Measurements from ENCODE around the gene ERBB2. TPM values are rescaled to one million over a fixed set of nuclear protein-coding genes. Genes with fewer than 3 reads are reported as not detected.
A peak's percentile ranks its signal among the peaks of the same experiment; 100 is the strongest.

ERBB2 gene
- total RNA-seq, 1 donor from 2014 or later, result 84.4 TPM

- intact Hi-C loops (cut with DNase I), result no loop called here
These were observed 24.3 kb upstream of the ERBB2 start for GRCh38 chr17:39675390-39676082.

GRCh38 chr17:39676198-39676819 is 23.6 kb upstream of the ERBB2 start:
- intact Hi-C loops (cut with DNase I), result no loop called here
- DNase-seq (ENCODE audit: low spot score), result no peak

More at GRCh38 chr17:39675390-39676082, 24.3 kb upstream of the ERBB2 start:
- DNase-seq (ENCODE audit: low spot score), result no peak

GRCh38 chr17:39677072-39677471 is 22.8 kb upstream of the ERBB2 start:
- intact Hi-C loops (cut with DNase I), result no loop called here
- no peak for DNase-seq (ENCODE audit: low spot score)

- intact Hi-C loops (cut with DNase I), result loop anchor here (2.0 kb wide), 1 partner anchor 13 kb away; the partner anchor contains the start of gene TCAP
- DNase-seq (ENCODE audit: low spot score), result no peak
These were observed 22.1 kb upstream of the ERBB2 start for GRCh38 chr17:39677542-39678339.

- no peak for DNase-seq (ENCODE audit: low spot score)
- intact Hi-C loops (cut with DNase I), result loop anchor here (2.0 kb wide), 1 partner anchor 14 kb away; the partner anchor contains the start of gene TCAP
These were observed 21.3 kb upstream of the ERBB2 start for GRCh38 chr17:39678340-39679116.

GRCh38 chr17:39679521-39680192 is 20.2 kb upstream of the ERBB2 start:
- DNase-seq (ENCODE audit: low spot score), result no peak
- intact Hi-C loops (cut with DNase I), result loop anchor here (2.0 kb wide), 1 partner anchor 15 kb away; the partner anchor contains the start of gene TCAP

- no peak for DNase-seq (ENCODE audit: low spot score)
- intact Hi-C loops (cut with DNase I), result no loop called here
These were observed 16.4 kb upstream of the ERBB2 start for GRCh38 chr17:39683295-39683939.

- intact Hi-C loops (cut with DNase I), result no loop called here
- no peak for DNase-seq (ENCODE audit: low spot score)
These were observed 15.3 kb upstream of the ERBB2 start for GRCh38 chr17:39684369-39685192.

- intact Hi-C loops (cut with DNase I), result no loop called here
- DNase-seq (ENCODE audit: low spot score), result no peak
These were observed 12.7 kb upstream of the ERBB2 start for GRCh38 chr17:39687101-39687545.

- peak; percentile 87 for DNase-seq (ENCODE audit: low spot score)
- intact Hi-C loops (cut with DNase I), result no loop called here
These were observed 12.1 kb upstream of the ERBB2 start, which contains the start of gene PGAP3 for GRCh38 chr17:39687546-39688474. Gene PGAP3, minus strand, starts transcription at chr17:39688057. Its CDS starts 43 bp downstream, at chr17:39688014.

- intact Hi-C loops (cut with DNase I), result no loop called here
These were observed 11.4 kb upstream of the ERBB2 start for GRCh38 chr17:39688475-39688835.

GRCh38 chr17:39688945-39689344 is 10.9 kb upstream of the ERBB2 start:
- DNase-seq (ENCODE audit: low spot score), result no peak
- intact Hi-C loops (cut with DNase I), result no loop called here

More at GRCh38 chr17:39688475-39688835, 11.4 kb upstream of the ERBB2 start:
- DNase-seq (ENCODE audit: low spot score), result no peak

- intact Hi-C loops (cut with DNase I), result no loop called here
- DNase-seq (ENCODE audit: low spot score), result no peak
These were observed 5.3 kb upstream of the ERBB2 start for GRCh38 chr17:39694593-39694992.

GRCh38 chr17:39695089-39695474 is 4.8 kb upstream of the ERBB2 start:
- no peak for DNase-seq (ENCODE audit: low spot score)
- intact Hi-C loops (cut with DNase I), result no loop called here

GRCh38 chr17:39696731-39697130 is 3.1 kb upstream of the ERBB2 start:
- no peak for DNase-seq (ENCODE audit: low spot score)
- intact Hi-C loops (cut with DNase I), result no loop called here

GRCh38 chr17:39697961-39698360 is 1.9 kb upstream of the ERBB2 start:
- intact Hi-C loops (cut with DNase I), result no loop called here
- no peak for DNase-seq (ENCODE audit: low spot score)
